ENCODE data around the gene SMARCC1.

DNA sequence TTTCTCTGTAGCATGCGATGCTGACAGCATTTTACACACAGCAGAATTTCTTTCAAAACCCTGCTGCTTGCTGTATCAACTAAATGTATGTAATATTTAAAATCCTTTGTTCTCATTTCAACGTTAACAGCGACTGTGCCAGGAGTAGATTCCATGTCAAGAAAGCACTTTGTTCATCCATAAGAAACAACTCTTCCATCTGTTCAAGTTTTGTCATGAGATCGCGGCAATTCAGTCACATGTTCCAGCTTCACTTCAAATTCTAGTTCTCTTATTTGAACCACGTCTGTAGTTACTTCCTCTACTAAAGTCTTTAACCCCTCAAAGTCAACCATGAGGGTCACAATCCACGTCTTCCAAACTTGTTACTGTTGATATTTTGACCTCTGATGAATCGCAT, 50.6 kb downstream of the SMARCC1 start:
- TF ChIP-seq CTCF (IDR thresholded peaks at IDR 0.05) (no peak), EP300 (IDR thresholded peaks at IDR 0.05) (no peak), POLR2A (IDR thresholded peaks at IDR 0.05) (no peak)

Measured in upper lobe of left lung (tissue), 4 donors.